HS-5 (cell line): ENCODE data around the gene SULT1C3.

Experiments
- DNase-seq: peaks from one replicate; pipeline ENCODE4 v3.0.0-alpha.2; 2012; ENCODE audit warnings: low read depth

Gene SULT1C3

DNA sequence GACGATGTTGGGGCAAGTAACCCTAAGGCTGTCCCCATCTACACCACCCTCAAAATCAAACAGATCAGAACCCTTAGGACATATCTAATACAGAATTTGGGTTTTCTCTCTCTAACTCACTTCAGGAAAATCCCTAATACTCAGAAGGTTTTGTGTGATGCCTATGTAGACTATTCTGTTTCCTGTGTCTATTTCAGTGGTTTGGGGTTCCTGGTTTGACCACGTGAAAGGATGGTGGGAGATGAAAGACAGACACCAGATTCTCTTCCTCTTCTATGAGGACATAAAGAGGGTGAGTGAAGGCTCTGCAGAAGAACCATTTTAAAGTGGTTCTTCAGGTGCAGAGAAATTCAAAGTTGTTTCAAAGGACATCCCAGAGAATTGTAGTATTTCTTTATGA lies 65.2 kb downstream of the SULT1C3 start:
- no peak for DNase-seq

DNA sequence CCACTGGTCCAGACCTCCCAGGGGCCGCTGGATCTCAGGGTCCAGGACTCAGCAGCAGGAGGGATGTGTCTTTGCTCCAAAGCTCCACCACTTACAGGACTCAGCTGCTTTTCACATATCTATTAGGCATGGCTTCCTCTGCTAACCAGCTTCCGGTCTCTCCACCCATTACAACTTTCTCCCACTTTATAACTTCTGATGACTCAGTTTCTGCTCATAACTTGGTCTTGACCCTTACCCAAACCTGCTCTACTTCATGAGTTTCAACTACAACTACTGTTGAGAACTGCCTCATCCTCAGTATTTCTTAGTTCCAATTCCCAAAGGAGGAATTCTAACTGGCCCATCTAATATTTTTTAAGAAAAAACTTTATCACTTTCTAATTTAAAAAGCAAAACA lies 66.1 kb downstream of the SULT1C3 start:
- DNase-seq: no peak

DNA sequence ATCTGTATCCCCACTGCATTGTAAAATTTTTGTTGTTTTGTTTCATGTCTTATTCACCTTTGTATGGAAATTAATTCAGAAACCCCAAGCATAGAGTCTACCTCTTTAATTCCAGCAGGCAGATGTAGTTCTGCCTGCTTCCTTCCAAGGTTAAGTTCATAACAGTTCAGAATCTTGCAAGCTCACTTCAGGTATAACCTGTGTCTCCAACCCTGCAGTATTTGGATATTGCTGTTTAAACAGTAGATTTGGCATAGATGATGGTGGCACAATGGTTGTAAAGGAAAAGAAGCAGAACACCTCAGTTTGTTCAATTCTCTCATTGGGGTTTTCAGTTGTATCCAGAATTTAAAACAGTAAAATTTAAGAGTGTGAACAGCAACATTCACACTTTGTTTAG lies 70.1 kb downstream of the SULT1C3 start:
- DNase-seq: no peak
